Measurements from ENCODE around the gene TNFRSF21. TPM values are rescaled to one million over a fixed set of nuclear protein-coding genes. Genes with fewer than 3 reads are reported as not detected.

TNFRSF21 gene
- total and polyA plus RNA-seq, 2 of the 8 experiments (the other 6 are each of a cell fraction or from before 2014, with no cell fraction given) = 16.4 to 52.7 TPM

- Histone ChIP-seq H3K4ac (replicated peaks; ENCODE audit: insufficient read length, low read depth, low read length) (no peak overlapping the region), H4K91ac (replicated peaks; ENCODE audit: insufficient read length, low read length) (no peak overlapping the region), H2BK120ac (replicated peaks; ENCODE audit: low read depth, low read length) (no peak overlapping the region), H2BK12ac (ENCODE audit: low read depth, low read length) (no peak overlapping the region), H3K14ac (ENCODE audit: insufficient read length) (no peak overlapping the region), H4K20me1 (replicated peaks in 1 of 2; ENCODE audit: control insufficient read depth in 1 of 2, insufficient read depth in 2 of 2, low read length in 2 of 2) (no peaks in the 10 kb centered on the region), H3K9ac (replicated peaks in 1 of 4; ENCODE audit: extremely low read depth in 1 of 4, low read depth in 3 of 4, low read length in 3 of 4) (no peak overlapping the region), H4K5ac (ENCODE audit: insufficient read length, low read depth, low read length) (no peak overlapping the region), H3K79me2 (ENCODE audit: control insufficient read depth in 1 of 2, insufficient read depth in 2 of 2, low read length in 2 of 2) (peaks cover 4 to 28% of the 10 kb centered on the region in 2 experiments; a peak in 3 of 4 replicates), H3K9me3 (ENCODE audit: insufficient read depth in 2 of 2, low read depth in 1 of 2, low read length in 1 of 2) (no peaks in the 10 kb centered on the region), H2BK15ac (ENCODE audit: low read length) (no peak overlapping the region), H4K8ac (ENCODE audit: extremely low read depth, insufficient read depth, low read length) (no peak overlapping the region), H2BK5ac (ENCODE audit: low read depth, low read length) (no peak overlapping the region), H3K4me1 (replicated peaks in 1 of 4; ENCODE audit: control insufficient read depth in 3 of 4, insufficient read depth in 4 of 4, low read length in 3 of 4) (peaks cover 0 to 7% (median 3%) of the 10 kb centered on the region in 4 experiments; a peak in 2 of 7 replicates), H2AFZ (ENCODE audit: low read length) (no peak overlapping the region), H3K23me2 (ENCODE audit: low read depth, low read length) (no peaks in the 10 kb centered on the region), H3K56ac (replicated peaks; ENCODE audit: insufficient read length, low read depth, low read length) (no peak overlapping the region), H3K36me3 (ENCODE audit: control insufficient read depth in 2 of 4, insufficient read depth in 4 of 4, low read length in 3 of 4) (peaks cover 0 to 16% (median 4%) of the 10 kb centered on the region in 4 experiments; a peak in 4 of 8 replicates), H3K27ac (ENCODE audit: low read depth, low read length) (no peak overlapping the region), H3K23ac (ENCODE audit: insufficient read length) (no peak overlapping the region), H3K4me2 (ENCODE audit: insufficient read depth in 1 of 2, low read depth in 2 of 2, low read length in 2 of 2) (no peak overlapping the region), H3K79me1 (ENCODE audit: low read depth, low read length) (no peaks in the 10 kb centered on the region; the same call in 1 of the 2 replicates), H3K27me3 (replicated peaks in 1 of 4; ENCODE audit: control insufficient read depth in 3 of 4, extremely low read depth in 1 of 4, insufficient read depth in 3 of 4, low read length in 3 of 4) (no peaks in the 10 kb centered on the region), H3K4me3 (ENCODE audit: extremely low read depth in 1 of 4, insufficient read depth in 2 of 4, low read depth in 3 of 4, low read length in 4 of 4) (no peak overlapping the region), H3K18ac (ENCODE audit: extremely low read depth, low read length) (no peak overlapping the region), H2BK20ac (ENCODE audit: low read length) (no peak overlapping the region), H2AK5ac (ENCODE audit: low read depth, low read length) (no peak overlapping the region)
- 70% methylated on average over 2 of the region's 2 CpGs; no CpG with 5 or more reads in 1 of the 2 experiments for WGBS, 2 experiments (ENCODE audit: extremely low coverage in 1 of 2, insufficient coverage in 1 of 2, insufficient read length in 1 of 2, insufficient replicate concordance in 2 of 2, low coverage in 1 of 2, low lambda C conversion rate in 2 of 2, missing lambda C conversion rate in 1 of 2)
- ChIA-PET CTCF (ENCODE audit: partially characterized antibody) (interaction anchor here (0.7 to 1.9 kb wide), 5 partner anchors 12 to 168 kb away, joined by 3 to 5 read pairs (median 3); no protein-coding TSS in a partner anchor), POLR2A (ENCODE audit: partially characterized antibody) (no interaction called here)
- DNase-seq (ENCODE audit: low read depth in 1 of 2, low spot score in 2 of 2) (no peak), FAIRE-seq (no peak)
- TF ChIP-seq EP300 (IDR thresholded peaks at IDR 0.05; ENCODE audit: borderline replicate concordance in 1 of 2, low read depth in 2 of 2, low read length in 2 of 2) (no peak), RFX5 (IDR thresholded peaks at IDR 0.05; ENCODE audit: borderline replicate concordance, low read depth, low read length) (no peak), SP2 (IDR thresholded peaks at IDR 0.05; ENCODE audit: low read length) (no peak), SIX5 (IDR thresholded peaks at IDR 0.05; ENCODE audit: low read depth, low read length) (no peak), E2F6 (IDR thresholded peaks at IDR 0.05) (no peak), CHD1 (IDR thresholded peaks at IDR 0.05; ENCODE audit: low read depth, low read length) (no peak), NRF1 (IDR thresholded peaks at IDR 0.05; ENCODE audit: low read depth, low read length) (no peak), TBP (IDR thresholded peaks at IDR 0.05; ENCODE audit: low read depth, low read length) (no peak), ASH2L (IDR thresholded peaks at IDR 0.05; ENCODE audit: low read length) (no peak), TAF7 (optimal IDR thresholded peaks at IDR 0.05; ENCODE audit: borderline replicate concordance, low read depth, low read length) (no peak), BCL11A (IDR thresholded peaks at IDR 0.05; ENCODE audit: low read depth in 2 of 2, low read length in 2 of 2) (no peak), JUN (IDR thresholded peaks at IDR 0.05; ENCODE audit: low read depth, low read length) (no peak), JUND (IDR thresholded peaks at IDR 0.05; ENCODE audit: low read length) (no peak)
Observed at GRCh38 chr6:47247227-47247797, 62.4 kb downstream of the TNFRSF21 start.
